T-helper 9 cell (primary cell): ENCODE results near the gene FAM25G.
"Not testable (repeated sequence)": the region's sequence is repeated elsewhere in the genome, so short reads cannot be mapped to it uniquely, and the experiment has no call there.

Experiments
- DNase-seq: peaks from one replicate; pipeline ENCODE4 v3.0.0-alpha.2; 2020

The FAM25G gene

GRCh38 chr10:47462577-47463358 lies 28.7 kb downstream of the FAM25G start:
- not testable (repeated sequence) for DNase-seq

DNA sequence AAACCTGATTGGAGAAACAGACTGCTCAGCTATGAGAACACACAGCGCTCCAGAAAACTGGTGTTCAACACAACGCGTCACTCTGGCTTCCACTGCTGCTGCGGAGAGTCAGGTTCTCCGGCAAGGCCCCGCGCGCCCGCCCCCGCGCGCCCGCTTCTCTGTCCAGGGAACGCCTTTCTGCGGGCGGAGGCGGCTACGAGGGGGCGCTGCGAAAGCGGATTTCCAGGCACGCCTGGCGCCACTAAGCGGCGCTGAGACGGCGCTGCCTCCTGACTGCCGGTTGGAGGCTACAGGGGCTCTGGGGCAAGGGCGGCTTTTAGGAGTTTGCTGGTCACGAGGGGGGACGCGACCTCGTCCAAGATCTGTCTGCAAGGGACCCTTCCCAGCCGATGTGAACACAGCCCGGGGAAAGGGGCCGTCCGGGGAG lies 30.2 kb downstream of the FAM25G start:
- DNase-seq, result not testable (repeated sequence)

DNA sequence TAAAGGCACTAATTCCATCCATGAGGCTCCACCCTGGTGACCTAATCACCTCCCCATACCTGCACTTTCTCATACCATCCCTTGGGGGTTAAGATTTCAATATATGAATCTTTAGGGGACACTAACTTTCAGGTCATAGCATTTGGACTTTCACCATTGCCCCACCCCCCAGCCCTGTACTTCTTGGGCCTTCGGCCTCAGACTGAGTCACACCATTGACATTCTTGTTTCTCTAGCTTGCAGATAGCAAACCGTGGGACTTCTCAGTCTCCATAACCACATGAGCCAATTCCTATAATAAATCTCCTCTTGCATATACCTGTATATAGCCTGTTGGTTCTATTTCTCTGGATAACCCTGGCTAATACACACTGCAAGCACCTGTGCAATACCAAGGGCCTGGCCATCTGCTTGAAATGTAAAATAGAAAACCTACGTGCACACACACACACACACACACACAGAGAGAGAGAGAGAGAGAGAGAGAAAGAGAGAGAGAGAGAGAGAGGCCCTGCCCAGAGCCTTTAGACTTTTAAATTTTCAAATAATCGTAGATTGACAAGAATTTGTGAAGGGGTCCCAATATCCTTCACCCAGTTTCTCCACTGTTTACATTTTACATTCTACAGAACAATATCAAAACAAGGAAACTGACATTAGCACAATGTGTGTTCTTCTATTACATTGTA lies 32.9 kb downstream of the FAM25G start:
- DNase-seq, result no peak

GRCh38 chr10:47457826-47458225 lies 33.7 kb downstream of the FAM25G start:
- no peak for DNase-seq

- DNase-seq, result no peak
These were observed 34.0 kb downstream of the FAM25G start for GRCh38 chr10:47457528-47457820.

DNA sequence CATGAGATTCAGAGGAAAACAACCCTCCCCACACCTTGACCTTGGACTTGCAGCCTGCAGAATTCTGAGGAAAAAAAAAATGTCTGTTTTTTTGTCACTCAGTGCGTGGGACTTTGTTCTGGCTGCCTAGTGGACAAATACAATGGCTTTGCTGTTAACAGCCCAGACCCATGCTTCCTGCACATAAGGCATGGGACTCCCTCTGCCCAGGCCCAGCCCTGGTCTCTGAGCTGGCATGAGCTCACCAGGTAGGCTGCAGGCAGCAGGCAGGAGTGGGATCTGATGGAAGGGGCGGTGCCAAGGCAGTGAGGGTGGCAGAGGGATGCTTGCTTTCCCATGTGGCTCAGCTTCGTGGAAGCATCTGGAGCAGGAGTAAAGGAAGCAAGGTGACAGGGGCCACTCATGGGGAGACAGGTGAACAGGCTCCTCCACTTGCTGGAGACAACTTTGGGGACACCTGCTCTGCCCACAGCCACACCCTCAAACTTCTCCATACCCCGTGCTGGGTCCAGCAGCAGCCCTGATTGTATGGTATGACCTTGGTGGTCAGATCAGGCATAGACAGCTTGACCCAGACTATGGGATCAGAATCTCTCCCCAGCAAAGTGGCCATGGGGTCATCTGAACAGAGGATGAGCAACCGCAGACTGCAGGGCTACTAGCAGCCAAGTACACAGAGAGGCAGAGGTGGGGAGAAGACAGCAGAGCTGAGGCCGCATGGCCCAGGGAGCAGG lies 34.5 kb downstream of the FAM25G start:
- no peak for DNase-seq

DNA sequence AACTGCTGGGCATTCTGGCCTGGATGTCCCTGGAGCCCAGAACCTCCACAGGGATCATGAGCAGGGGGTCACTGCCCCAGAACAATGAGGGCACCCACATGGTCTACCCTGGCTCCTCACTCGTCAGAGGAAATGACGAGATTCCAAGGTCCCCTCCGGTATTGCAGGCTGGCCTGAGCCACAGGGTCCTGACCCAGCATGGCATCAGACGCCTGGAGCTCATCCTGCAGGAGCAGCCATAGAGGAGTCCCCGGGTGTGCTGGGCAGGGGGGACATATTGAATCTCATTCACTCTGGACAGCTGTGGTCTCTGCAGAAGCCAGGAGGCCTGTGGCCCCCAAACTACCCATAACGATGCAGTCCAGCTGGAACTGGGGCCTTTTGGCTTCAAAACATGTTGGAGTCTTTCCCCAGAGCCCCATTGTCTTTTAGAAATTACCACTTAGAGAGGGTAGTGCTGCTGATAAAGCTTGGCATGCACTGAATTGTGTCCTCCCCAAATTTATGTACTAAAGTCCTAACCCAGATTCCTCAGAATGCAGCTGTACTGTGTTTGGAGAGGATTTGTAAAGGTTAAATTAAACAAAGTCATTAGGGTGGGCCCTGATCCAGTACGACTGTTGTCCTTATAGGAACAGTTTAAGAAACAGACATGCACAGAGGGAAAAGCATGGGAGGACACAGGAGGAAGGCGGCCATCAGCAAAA lies 35.3 kb downstream of the FAM25G start:
- no peak for DNase-seq

DNA sequence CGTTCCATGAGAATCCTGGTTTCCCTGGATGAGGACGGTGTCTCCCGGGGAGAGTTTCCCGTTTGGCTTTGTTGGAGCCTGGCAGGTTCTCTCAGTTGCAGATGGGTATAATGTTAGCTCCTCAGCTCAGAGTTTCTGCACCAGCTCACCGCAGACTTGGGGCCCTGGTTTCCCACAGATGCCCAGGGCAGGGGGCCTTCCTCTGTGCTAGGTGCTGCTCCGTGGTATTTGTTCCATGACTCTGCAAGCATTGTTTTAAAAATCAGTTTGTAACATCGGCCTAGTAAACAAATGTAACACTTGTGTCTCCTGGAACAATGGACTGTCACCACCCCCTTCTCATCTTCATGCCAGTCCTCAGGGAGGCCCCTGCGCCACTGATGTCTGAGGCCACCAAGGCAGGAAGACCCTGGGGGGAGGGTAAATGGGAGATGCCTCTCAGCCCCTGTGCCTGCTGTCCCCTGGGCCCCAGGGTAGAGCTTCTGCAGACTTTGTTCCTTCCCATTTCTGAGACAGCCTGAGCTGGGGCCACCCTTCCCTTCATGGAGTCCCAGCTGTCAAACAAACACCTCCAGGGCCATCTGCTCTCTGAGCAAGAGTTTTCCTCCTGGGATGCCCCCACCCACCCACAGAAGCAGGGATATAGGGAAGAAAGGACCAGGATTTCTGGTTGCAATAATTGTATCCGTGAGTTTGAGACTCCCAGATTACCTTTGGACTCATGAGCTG lies 36.0 kb downstream of the FAM25G start:
- DNase-seq, result not testable (repeated sequence)

DNA sequence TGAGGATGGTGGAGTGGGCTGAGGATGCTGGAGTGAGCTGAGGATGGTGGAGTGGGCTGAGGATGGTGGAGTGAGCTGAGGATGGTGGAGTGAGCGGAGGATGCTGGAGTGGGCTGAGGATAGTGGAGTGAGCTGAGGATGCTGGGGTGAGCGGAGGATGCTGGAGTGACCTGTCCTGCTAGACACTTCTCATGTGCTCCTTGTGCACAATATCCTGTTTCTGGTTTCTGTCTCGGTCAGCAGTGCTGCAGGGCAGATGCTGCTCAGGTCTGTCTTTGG lies 36.8 kb downstream of the FAM25G start:
- no peak for DNase-seq

DNA sequence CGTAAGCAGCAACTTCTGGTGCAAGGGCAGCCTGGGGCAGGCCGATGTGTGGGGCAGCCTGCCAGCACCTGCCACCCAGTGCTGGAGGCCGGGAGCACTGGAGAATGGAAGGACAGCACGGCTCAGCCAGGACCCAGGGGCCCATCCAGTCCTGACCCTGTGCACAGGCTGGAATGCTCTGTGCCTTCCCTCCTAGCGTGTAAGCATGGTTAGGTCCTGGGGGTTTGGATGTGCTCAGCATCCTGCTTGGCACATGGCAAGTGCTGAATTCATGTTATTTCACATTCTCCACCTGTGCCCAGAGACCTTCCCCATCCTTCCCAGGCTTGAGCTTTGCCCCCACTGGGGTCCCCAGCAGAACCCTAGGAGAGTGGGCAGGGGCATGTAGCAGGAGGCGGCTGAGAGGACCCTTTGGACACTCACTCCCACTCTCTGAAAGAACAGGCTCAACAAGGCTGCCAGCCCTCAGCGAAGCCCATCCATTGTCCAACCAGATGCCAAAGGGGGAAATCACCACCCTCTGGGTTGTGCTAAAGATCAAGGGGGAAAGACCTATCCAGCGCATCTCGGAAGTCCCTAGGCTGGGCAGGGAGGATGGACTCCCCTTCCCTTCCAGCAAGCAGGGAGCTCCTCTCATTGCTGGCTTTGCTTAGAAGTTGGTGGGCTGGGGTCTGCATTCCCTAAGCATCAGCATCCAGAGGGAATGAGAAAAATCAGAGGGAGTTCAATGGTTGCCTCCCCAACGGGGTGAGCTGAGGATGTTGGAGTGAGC lies 37.3 kb downstream of the FAM25G start:
- DNase-seq, result no peak

DNA sequence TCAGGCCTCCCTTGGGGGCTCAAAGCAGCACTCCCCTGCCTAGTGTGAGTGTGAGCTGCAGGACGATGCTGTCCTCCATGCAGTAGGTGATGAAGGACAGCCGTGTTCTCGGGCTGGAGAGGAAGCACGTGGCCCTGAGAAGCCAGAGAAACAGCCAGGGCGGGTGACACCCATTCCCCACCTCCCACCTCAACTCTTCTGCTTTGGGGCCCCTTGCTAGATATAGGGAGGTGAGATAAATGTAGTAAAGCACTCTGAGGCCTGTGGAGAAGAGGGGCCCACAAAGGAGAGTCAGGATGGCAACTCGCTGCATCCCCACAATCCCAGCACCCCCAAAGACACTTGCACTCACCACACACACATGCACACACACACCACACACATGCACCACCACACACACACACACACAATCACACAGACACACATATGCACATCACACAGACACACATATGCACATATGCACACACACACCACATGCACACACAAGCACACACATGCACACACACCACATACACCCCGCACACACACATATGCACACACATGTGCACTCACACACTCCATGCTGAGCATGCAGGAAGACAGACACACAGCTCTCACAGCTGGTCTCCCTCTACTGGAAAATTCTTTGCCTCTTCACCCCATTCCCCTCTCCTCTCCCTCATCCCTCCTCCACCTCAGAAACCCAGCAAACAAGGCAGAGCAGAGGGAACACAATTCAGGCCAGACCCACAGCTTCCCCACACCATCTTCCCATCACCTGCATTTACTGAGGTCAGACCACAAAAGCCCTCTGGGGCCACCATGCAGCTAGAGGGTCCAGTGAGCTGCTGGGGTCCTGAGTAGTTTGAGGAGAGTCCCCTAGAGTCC lies 38.1 kb downstream of the FAM25G start:
- DNase-seq, result no peak

DNA sequence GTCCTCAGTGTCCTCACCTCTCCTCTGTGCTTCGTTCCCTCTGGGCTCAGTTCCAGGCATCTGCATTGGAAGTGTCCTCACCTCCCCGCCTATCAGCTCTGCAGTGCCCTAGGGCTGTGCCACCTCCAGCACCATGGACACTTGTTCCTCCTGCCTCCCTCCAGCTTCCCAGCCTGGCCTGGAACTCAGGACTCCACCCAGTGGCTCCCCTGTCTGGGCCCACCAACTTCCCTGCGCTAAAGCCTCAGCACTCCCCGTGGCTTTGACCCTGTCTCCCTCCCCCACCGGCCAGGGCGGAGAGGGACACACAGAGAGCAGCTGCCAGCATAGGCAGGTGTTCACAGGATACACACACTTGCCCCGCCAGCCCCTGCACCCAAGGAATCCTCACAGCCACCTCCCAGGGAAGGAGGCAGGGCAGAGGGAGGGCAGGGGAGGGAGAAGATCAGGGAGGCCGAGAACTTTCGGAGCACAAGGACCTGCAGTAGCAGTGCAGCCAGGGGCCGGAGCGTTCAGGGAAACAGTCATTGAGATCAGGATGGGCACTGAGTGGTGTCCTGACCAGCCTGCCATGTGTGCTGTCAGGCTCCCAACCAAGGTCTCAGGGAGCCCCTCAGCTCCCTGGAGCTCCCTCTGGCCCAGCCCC lies 38.9 kb downstream of the FAM25G start:
- no peak for DNase-seq

DNA sequence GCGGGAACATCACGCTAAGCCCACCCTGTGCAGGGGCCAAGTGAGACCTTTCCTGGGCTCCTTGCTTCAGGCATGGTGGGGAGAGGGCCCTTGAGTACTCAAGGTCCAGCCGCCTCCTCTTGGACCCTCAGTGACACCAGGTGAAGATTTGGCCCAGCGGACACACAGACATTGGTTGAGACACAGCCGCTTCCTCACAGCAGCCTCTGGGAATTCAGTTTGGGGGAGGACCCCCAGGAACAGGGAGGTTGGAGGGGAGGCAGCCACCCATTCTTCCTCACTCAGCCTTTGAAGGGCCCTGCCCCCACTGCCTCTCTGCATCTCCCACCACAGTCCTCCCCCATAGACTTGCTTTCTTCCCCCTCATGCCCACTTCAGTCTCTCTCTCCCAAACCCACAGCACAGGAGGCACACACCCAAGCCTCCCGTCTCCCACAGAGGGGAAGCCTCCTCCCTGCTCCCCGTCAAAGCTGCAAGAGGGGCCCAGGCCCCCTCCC lies 39.5 kb downstream of the FAM25G start:
- DNase-seq, result no peak

DNA sequence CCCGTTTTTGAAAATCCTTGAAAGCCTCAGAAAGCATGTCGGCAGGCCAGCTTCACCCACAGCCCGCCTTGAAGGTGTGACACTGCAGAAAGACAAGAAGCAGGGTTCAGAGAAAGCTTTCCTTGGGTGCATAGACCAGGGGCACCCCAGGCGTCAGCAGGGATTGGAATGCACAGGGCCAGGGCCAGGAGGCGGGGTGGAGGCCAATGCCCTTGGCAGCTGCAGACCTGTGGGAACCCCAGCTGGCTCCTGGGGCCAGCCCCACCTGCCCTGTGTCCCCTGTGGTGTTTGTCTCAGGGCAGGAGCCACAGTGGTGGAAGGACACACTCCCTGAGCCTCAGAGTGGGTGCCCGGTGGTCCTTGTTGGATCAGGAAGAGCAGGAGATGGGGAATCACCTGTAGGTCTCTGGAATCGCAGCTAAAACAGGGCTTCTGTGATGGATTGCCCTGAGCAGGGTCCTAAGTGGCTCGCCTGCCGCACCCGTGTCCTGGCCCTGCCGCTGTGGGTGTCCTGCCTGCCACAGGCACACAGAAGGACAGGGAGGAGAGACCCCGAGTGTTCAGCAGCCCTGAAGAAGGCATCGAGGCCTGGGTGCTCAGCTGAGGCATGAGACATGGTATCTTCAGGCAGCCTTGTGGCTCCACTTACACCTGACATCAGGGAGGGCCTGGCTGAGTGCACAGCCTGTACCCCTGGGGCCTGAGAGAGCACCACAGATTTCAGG lies 40.1 kb downstream of the FAM25G start:
- DNase-seq, result no peak

DNA sequence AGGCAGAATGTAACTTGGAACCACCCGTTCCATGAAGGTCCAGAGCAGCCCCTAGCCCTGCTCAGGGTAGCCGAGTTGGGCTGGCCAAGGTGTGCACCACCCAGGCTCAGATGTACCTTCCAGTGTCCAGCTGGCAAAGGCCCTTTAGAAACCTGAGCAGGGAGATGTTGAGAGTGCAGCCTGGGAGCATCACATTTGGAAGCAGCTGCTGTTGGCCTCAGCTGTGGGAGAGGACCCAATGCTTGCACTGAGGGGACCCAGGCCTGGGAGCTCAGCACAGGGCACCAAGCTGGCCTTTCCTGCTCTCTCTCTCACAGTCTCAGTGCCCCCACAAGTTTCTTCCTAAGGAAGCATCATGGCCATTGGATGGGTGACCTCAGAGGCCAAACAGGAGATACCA lies 41.1 kb downstream of the FAM25G start:
- DNase-seq, result no peak

DNA sequence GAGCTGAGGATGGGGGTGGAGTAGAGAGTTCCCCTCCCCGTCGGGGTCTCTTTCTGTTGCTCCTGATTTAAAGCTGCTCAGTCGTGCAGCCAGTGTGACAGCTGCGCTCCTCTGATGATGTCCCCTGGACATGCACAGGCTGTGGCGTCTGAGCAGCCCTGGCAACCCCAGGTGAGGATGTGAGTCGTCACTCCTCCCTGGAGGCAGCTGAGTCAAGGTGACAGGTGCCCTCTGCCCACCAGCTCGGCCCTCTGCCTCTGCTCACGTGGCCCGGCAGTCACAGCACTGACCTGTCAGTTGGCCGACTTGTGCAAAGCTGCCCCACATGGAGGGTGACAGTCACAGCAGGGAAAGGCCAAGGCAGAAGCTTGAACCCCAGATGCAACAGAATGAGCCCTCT lies 41.5 kb downstream of the FAM25G start:
- DNase-seq, result no peak

GRCh38 chr10:47449102-47449978 lies 42.2 kb downstream of the FAM25G start:
- DNase-seq, result no peak

- DNase-seq, result no peak
These were observed 43.8 kb downstream of the FAM25G start for GRCh38 chr10:47447705-47448104.

DNA sequence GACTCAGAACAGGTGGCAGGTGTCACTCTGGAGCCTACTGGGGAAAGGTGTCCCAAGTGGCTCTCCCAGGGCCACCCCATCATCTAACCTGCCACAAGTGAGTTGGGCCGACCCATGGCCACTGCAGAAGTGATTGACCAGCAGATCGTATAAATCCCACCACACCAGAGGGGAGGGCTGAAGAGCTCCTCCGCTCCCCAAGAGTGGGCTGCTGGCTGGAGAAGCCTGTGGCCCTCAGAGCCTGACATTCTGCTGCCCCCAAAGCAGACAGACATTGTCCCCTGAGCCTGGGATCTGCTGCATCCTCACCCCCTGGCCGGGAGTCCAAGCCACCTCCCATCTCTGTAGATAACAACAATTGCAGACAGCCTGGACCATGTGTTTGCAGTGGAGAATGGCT lies 44.3 kb downstream of the FAM25G start:
- DNase-seq, result no peak
